ENCODE data around the gene METTL27. TPM values are rescaled to one million over a fixed set of nuclear protein-coding genes. Genes with fewer than 3 reads are reported as not detected.

The METTL27 gene
- total RNA-seq, 4 donors from 2014 or later: 0.93 to 7.8 (median 3.5) TPM

- peaks cover 0 to 40% (median 31%) of the 10 kb centered on the region in 3 donors for H3K4me1 ChIP-seq
- no CpG with 5 or more reads among the region's 20 CpGs for WGBS, 2 donors (ENCODE audit: low coverage in 1 of 2)
- no peaks in the 10 kb centered on the region for H3K36me3 ChIP-seq
- TF ChIP-seq CTCF (IDR thresholded peaks at IDR 0.05): no peak
- TF ChIP-seq POLR2A (IDR thresholded peaks at IDR 0.05): no peak
- no peak for TF ChIP-seq POLR2AphosphoS5 (IDR thresholded peaks at IDR 0.05)
- no peak for TF ChIP-seq EP300 (IDR thresholded peaks at IDR 0.05)
- no peaks in the 10 kb centered on the region for H3K27me3 ChIP-seq
- H3K4me3 ChIP-seq: no peak overlapping the region
- ATAC-seq: peak; percentile 60
- peak overlapping the region in 2 of 4 donors; percentile 20 to 72 for H3K27ac ChIP-seq
- no peaks in the 10 kb centered on the region for H3K9me3 ChIP-seq
Measured at GRCh38 chr7:73871163-73872011, 29.1 kb upstream of the METTL27 start.

GRCh38 chr7:73870041-73870492 lies 27.8 kb upstream of the METTL27 start:
- TF ChIP-seq POLR2AphosphoS5 (IDR thresholded peaks at IDR 0.05) (no peak), POLR2A (IDR thresholded peaks at IDR 0.05) (no peak), CTCF (IDR thresholded peaks at IDR 0.05) (no peak), EP300 (IDR thresholded peaks at IDR 0.05) (no peak)
- WGBS, 2 donors (ENCODE audit: low coverage in 1 of 2): 50% methylated on average over 2 of the region's 15 CpGs; no CpG with 5 or more reads in 1 of the 2 donors
- no peak overlapping the region for H3K4me3 ChIP-seq
- no peak for ATAC-seq
- H3K9me3 ChIP-seq: no peaks in the 10 kb centered on the region
- H3K27ac ChIP-seq: peak overlapping the region in 3 of 4 donors; percentile 47 to 72 (median 53)
- H3K4me1 ChIP-seq: peaks cover 0 to 40% (median 31%) of the 10 kb centered on the region in 3 donors
- H3K27me3 ChIP-seq: no peaks in the 10 kb centered on the region
- no peaks in the 10 kb centered on the region for H3K36me3 ChIP-seq

- TF ChIP-seq CTCF (IDR thresholded peaks at IDR 0.05): no peak
- no peak for TF ChIP-seq POLR2A (IDR thresholded peaks at IDR 0.05)
- TF ChIP-seq POLR2AphosphoS5 (IDR thresholded peaks at IDR 0.05): no peak
- TF ChIP-seq EP300 (IDR thresholded peaks at IDR 0.05): no peak
- WGBS, 2 donors (ENCODE audit: low coverage in 1 of 2): 34% methylated on average over 7 of the region's 24 CpGs; no CpG with 5 or more reads in 1 of the 2 donors
- Histone ChIP-seq H3K36me3 (no peaks in the 10 kb centered on the region), H3K4me3 (no peak overlapping the region), H3K27ac (peak overlapping the region in 3 of 4 donors; percentile 47 to 72 (median 53)), H3K4me1 (peaks cover 0 to 40% (median 31%) of the 10 kb centered on the region in 3 donors), H3K9me3 (no peaks in the 10 kb centered on the region), H3K27me3 (no peaks in the 10 kb centered on the region)
- ATAC-seq: peak; percentile 65
Measured at GRCh38 chr7:73869011-73869798, 26.9 kb upstream of the METTL27 start.

GRCh38 chr7:73866446-73866767 lies 24.1 kb upstream of the METTL27 start:
- 100% methylated on average over 1 of the region's 1 CpG for WGBS, 2 donors (ENCODE audit: low coverage in 1 of 2)
- TF ChIP-seq CTCF (IDR thresholded peaks at IDR 0.05): no peak
- TF ChIP-seq POLR2AphosphoS5 (IDR thresholded peaks at IDR 0.05): no peak
- TF ChIP-seq POLR2A (IDR thresholded peaks at IDR 0.05): no peak
- no peak for TF ChIP-seq EP300 (IDR thresholded peaks at IDR 0.05)

More at GRCh38 chr7:73866446-73866767, 24.1 kb upstream of the METTL27 start:
- Histone ChIP-seq H3K27ac (no peak overlapping the region), H3K9me3 (no peaks in the 10 kb centered on the region), H3K4me3 (no peak overlapping the region), H3K4me1 (peaks cover 0 to 30% (median 25%) of the 10 kb centered on the region in 3 donors), H3K27me3 (no peaks in the 10 kb centered on the region), H3K36me3 (no peaks in the 10 kb centered on the region)
- no peak for ATAC-seq

Data from gastroesophageal sphincter (tissue), 4 donors.